CD4-positive, alpha-beta T cell treated with Interleukin-10 for 1 hour (primary cell): ENCODE data around the gene KISS1R.
"Not testable (repeated sequence)": the region's sequence is repeated elsewhere in the genome, so short reads cannot be mapped to it uniquely, and the experiment has no call there.

Source experiments
- DNase-seq: peaks from one replicate; pipeline ENCODE4 v3.0.0-alpha.2; 2020

The KISS1R gene

DNA sequence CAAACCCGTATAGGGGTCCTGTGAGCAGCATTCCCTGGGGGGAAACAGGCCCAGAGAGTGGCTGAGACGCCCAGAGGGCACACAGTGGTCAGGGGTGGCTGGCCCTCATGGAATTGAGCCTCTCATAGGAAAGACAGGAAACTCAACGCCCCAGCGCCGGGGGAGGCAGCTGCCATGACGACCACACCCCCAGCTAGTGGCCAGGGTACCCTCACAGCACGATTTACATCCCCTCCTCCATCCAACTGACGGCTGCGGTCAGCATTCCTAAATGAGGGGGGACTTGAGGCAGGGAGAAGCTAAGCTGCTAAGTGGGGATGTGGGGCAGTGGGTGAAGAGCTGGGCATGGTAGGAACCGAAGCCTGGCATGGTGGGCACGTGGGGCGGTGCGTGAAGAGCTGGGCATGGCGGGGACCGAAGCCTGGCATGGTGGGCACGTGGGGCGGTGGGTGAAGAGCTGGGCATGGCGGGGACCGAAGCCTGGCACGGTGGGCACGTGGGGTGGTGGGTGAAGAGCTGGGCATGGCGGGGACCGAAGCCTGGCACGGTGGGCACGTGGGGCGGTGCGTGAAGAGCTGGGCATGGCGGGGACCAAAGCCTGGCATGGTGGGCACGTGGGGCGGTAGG, 34.1 kb upstream of the KISS1R start:
- DNase-seq, result no peak

DNA sequence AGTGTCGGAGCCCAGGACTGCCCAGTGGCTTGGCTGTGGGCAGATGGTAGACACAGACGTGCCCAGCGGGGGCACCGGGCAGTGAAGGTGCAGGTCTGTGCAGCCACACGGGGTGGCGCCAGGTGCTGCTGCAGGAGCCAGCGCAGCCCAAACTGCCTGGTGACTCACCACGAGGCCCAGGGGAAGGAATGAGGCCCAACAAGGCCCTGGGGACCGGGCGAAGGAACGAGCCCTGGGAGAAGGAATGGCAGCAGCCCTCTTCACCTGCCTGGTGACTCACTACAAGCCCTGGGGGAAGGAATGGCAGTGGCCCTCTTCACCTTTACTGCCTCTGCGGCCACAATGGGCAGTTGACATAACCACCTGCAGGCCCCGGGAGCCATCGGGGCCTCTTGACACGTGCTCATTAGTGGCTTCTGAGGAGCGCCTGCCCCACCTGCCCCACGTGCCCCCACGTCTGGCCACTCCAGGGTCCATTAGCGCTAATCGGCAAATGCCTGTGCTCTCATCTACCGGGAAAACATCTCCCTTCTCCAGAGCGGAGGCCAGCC, 33.4 kb upstream of the KISS1R start:
- no peak for DNase-seq

DNA sequence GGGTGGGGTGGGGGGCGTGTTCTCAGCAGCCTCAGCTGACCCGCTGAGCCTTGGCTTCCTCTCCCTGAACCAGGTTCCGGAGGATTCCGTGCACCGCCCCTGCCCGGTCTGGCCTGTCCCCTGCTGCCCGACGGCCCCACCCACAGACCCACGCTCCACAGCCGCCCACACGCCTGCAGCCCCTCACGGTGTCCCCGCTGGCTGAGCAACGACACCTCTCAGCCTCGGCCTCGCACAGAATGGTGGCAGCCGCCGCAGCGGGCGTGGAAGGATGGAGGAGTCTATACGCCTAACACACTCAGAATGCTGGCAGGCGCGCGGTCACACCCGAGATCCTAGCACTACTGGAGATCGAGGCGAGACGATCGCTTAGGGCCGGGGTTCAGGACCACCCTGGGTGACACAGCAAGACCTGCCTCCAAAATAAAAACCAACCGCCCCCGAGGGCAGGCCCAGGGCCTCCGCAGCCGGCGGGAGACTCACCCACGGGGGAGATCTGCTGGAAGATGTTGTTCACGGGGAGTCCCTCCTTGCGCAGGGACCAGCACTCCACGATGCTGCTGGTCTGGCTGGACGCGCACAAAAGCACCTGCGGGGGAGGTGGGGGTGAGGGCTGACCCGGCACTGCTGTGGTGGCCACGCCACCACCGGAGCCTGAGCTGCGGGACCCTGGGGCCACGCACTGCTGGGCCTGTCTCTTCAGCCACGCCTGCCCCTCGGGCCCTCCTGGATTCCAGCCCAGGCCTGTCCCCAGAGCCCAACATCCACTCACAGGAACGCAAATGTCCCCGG, 32.5 kb upstream of the KISS1R start:
- DNase-seq, result no peak

DNA sequence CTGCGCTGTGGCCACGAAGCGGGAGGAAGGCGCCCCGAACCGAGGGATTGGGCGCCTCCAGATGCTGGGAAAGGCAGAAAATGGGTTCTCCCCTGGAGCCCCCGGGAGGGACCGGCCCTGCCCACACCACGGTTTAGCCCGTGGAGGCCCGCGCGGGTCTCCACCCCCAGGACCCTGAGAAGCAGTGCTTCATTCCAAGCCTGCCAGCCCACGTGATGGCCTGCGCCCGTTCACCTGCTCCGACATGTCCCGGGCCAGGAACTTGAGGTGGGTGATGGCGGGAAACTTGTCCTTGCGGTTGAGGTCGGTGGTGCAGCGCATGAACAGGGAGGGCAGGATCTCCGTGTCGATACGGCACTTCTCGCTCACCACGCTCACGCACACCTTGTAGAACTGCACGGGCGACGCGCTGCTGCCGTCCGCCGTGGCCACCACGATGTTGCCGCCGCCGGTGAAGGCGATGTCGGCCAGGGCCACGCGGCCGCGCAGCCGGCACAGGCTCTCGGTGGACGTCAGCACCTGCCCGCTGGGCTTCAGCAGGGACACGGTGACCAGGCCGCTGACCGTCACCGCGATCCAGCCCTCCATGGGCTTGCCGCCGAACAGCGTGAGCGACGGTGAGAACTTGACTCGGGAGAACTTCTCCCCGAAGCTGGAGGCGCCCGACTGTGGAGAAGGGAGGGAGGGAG, 31.5 kb upstream of the KISS1R start:
- DNase-seq, result no peak

DNA sequence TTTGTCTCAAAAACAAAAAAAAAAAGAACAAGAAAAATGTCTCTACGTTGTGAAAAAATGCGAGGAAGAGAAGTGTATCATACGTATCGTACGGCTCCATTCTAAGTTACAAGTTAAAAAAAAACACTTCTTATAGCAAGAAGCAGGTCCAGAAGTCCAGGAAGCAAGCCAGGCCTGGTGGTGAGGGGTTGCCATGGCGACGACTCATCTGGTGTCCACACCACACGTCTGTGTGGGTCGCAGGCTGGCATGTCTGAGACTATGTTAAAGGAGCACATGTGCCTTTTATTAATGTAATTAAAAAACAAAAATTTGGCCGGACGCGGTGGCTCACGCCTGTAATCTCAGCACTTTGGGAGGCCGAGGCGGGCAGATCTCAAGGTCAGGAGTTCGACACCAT, 30.1 kb upstream of the KISS1R start:
- DNase-seq, result no peak

DNA sequence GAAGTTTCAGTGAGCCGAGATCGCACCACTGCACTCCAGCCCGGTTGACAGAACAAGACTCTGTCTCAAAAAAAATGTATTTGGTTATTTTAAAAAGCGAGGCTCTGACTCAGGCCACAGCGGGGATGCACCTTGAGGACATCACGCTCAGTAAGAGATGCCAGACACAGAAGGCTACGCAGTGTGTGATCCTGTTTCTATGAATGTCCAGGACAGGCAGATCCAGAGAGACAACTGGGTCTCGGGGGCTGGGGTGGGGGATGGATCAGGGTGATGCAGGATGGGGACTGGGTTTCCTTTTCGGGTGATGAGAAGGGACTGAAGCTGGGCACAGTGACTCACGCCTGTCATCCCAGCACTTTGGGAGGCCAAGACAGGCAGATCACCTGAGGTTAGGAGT, 29.5 kb upstream of the KISS1R start:
- no peak for DNase-seq

DNA sequence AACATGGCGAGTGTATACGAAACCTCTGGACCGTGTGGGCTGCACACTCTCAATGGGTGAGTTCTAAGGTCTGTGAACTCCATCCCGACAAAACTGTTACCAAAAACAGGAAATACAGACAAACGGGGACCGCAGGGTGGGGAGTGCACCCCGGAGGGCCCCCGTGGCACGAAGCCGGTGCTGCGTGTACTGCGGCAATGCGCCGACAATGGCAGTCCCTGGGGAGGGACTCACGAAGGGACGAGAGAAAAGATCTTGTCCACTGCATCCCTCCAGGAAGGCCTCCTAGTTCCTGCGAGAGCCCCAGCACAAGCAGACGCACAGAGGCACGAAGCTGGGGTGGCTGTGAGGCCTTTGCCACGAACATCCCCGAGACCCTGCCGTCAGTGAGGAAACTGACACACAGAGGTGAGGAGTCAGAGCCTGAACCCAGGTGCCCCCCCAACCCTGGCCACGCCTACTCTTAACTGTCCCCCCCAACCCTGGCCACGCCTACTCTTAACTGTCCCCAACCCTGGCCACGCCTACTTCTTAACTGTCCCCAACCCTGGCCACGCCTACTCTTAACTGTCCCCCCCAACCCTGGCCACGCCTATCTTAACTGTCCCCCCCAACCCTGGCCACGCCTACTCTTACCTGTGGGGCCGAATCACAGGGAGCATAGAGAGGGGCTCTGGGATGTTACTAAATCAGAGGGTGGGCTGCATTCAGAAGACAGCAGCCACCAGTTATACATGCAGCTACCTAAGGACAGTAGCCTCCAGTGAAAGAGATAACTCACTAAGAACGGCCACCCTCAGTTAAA, 28.4 kb upstream of the KISS1R start:
- DNase-seq, result no peak

DNA sequence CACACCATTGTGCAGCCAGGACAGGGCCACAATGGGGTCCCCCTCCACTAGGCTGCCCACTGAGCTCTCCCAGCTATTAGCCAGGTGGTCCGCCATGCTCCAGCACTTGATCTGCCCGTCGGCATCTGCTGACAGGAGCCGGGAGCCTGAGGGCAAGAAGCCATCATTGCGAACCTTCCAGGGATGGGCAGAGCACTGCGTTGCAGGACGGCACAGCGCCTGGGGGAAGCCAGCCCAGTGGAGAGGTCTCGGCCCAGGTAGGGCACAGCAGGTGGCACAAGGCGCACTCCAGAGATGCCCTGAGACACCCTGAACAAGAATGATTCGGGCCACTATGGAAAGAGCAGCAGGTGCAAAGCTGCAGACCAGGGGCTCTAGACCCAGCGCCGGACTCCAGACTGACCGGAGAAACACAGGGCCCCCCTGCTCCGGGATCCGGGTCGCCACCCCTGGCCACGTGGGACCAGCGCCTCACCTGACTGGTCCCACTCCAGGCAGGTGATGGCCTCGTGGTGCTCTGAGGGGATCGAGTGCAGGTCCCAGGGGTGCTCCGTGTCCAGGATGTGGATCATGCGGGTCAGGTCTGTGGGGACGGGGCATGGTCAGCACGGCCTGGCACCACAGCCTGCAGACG, 27.4 kb upstream of the KISS1R start:
- DNase-seq, result no peak

DNA sequence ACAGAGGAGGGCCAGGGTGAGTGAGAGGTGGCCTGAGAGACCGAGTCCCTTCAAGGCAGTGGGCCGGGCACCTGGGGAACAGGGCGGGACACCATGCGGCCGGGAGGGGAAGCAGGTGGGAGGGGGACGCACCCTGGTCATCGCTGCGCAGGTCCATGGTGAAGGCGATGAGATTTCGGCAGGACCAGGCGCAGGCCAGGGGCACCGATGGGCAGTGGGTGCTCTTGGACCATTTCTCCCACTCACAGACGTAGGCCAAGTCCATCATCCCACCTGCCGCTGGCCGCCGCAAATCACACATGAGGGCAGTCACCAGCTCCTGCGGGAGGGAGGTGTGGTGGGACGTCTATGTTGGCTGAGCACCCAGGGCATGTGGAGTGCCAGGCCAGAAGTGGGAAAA, 26.3 kb upstream of the KISS1R start:
- DNase-seq, result no peak

DNA sequence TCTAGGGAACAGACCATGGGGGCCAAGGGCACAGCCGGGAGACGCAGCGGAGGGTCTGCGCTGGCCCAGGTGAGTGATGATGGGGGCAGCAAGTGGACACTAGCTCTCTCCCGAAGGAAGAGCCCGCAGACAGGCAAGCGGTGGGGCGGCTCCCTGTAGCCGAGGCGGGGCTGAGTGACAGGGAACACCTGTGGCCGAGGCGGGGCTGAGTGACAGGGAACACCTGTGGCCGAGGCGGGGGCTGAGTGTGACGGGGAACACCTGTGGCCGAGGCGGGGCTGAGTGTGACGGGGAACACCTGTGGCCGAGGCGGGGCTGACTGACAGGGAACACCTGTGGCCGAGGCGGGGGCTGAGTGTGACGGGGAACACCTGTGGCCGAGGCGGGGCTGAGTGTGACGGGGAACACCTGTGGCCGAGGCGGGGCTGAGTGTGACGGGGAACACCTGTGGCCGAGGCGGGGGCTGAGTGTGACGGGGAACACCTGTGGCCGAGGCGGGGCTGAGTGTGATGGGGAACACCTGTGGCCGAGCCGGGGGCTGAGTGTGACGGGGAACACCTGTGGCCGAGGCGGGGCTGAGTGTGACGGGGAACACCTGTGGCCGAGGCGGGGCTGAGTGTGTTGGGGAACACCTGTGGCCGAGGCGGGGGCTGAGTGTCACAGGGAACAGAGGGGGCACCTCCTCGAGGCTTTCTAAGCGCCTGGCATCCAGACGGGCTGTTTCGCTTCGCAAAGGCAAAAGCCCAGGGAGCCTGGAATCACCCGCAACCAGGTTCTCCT, 25.5 kb upstream of the KISS1R start:
- not testable (repeated sequence) for DNase-seq

DNA sequence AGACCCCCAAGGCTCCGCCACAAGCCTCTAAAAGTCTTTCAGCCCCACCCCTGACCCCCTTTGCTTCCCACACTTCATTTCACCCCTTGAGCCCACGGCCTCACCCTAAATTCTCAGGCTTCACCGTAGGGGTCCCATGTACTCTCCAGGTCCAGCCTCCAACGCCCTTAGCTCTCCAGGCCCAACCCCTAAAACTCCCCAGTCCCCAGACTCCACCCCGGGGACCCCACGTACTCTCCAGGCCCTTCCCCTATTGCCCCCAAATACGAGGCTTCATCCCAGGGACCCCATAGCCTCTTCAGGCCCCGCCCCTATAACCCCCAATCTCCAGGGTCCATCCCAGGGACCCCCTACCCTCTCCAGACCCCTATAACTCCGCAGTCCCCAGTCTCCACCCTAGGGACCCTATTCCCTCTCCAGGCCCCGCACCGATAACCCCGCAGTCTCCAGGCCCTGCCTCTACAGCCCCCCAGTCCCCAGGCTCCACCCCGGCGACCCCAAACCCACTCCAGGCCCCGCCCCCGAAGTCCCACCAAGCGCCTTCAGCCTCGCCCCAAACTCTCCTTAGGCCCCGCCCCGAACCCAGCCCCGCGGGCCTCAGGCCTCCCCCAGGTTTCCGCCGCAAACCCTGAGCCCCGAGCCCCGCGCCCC, 24.8 kb upstream of the KISS1R start:
- DNase-seq, result no peak

DNA sequence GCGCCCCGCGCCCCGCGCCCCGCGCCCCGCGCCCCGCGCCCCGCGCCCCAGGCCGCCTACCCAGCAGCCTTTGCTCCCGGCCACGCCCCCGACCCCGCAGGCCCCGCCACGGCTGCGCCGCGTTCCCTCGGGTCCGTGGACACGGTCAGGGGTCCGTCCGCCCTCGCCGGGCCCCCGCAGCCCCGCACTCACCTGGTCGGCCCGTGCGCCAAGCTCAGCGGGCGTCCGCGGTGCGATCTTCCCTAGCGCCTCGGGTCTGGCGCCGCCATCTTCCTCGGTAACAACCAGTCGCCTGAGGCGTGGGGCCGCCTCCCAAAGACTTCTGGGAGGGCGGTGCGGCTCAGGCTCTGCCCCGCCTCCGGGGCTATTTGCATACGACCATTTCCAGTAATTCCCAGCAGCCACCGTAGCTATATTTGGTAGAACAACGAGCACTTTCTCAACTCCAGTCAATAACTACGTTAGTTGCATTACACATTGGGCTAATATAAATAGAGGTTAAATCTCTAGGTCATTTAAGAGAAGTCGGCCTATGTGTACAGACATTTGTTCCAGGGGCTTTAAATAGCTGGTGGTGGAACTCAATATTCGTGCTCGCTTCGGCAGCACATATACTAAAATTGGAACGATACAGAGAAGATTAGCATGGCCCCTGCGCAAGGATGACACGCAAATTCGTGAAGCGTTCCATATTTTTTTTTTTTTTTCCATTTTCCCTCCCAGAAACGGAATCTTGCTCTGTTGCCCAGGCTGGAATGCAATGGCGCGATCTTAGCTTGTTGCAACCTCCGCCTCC, 24.0 kb upstream of the KISS1R start, which contains the start of the genes MED16 and RNU6-9:
TSS of gene MED16 (minus strand) at position 294 of the 796 bp plus-strand sequence. CDS start 2,056 bp downstream, outside the sequence.
TSS of gene RNU6-9 (plus strand) at position 591 of the 796 bp plus-strand sequence.
- DNase-seq, result peak; percentile 94

DNA sequence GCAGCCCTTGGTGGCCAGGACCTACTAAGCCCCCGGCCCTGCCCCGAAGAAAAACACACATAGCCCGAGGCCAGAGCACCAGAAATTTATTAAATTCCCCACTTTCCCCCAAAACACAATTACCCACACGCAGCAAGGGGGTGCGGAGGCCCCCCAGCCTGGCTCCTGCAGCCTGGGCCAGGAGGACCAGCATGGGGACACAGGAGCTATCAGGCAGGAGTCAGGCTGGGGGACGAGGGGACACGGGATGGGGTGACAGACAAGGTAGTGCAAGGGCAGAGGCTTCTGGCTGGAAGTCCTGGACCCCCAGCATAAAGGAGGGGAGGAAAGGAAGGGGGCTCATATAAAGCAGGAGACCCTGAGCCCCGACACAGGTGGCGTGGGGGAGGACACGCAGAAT, 20.7 kb upstream of the KISS1R start:
- DNase-seq, result no peak

DNA sequence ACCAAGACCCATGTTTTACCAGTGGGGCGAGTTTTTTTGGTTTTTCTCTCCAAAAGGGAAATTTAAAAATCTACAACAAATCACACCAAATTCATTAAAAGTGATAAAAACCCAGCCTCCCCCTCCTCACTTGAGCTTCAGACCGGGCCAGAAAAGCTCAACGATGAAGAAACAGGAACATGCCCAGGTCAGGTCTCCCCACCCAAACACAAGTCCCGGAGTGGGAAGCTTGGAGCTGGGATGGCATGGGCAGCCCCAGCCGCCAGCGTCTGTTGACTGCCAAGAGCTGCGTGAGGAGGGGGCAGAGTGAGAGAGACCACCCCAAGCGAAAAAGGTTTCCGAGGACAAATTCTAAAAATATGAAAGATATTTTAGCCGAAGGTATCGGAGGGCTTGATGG, 20.1 kb upstream of the KISS1R start:
- DNase-seq, result no peak

DNA sequence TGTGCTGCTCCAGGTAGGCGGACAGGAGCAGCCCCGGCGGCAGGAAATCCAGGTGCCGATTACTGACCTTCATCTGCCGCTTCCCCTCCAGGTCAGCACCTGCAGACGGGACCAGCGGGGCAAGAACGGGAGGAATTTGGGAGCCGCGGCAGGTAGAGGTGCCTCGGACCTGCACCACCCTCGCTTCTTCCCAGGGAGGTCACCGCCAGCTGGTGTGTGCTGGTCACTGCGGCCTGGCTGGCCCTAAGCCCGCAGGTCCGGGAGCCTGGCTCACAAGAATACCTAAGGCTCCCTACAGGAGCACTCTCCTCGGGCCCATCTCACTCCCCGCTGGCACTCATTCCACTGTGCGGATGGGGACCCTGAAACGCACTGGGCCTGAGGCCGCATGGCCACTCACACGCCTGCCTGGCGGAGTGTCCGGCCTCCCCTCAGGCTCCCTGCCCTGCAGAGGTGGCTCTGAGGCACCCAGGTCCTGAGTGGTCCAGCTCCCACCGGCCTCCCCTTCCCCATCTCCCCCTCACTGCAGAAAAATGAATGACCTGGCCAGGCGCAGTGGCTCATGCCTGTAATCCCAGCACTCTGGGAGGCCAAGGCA, 19.6 kb upstream of the KISS1R start:
- no peak for DNase-seq

DNA sequence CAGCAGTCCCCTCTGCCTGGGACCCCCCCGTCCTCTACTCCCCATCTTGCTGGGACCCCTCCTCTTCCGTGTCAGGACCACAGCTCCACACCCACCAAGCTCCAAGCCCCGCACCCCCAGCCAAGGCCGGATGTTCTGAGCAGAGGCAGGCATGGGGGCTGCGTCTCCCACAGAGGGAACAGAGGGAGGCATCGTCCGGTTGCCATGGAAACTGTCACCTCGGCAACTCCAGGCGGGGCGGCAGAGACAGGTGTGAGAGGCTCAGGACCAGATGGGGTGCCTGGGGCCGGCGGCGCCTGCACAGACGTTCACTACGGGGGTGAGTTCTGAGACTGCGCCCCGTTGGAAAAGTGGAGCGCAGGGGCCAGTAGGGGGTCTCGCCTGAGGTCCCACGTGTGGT, 18.5 kb upstream of the KISS1R start:
- no peak for DNase-seq

DNA sequence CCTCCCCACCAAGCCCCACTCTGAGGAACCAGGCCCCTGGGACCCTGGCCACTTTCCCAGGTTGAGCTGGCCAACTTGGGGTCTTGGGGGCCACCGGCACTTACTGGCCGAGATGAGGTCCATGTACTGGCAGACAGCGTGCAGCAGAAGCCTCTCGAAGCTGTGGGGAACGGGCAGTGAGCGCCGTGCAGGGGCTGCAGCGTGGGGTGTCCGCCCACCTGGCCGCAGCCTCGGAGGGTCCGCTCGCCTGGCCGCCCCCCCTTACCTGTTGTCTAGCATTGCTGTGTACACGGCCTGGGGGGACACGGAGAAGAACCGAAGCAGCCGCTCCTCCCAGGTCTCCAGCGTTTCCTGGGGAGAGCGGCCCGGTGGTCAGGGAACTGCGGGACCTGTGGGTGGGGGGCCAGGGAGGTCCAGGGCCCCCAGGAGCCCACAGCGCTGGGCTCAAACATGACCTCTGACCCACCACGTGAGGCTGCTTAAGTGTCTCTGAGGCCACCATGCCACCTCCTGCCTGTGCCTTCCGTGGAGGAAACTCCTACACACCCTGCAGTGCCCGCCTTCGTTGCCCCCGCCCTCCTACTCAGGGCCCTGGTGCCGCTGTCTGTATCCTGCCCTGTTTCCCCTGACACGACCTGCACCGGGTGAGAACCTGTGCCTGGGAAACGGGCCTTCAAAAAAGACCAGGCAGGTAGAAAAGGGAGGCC, 17.6 kb upstream of the KISS1R start:
- no peak for DNase-seq

DNA sequence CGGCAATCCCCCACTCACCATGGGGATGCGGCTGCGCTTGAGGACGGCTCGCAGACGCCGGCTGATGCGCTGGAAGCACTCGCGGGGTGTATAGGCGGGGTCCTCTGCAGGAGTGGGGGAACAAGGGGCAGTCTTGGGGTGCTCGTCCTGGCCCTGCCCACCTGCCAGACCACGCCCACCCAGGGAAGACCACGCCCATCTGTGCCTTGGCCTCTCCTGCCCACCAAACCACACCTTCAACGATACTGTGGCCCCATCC, 17.2 kb upstream of the KISS1R start:
- DNase-seq, result no peak
